Transverse colon (tissue), 4 donors: ENCODE data around the gene TCP11. TPM values are rescaled to one million over a fixed set of nuclear protein-coding genes. Genes with fewer than 3 reads are reported as not detected.

Experiments used
- DNase-seq: peaks from one replicate; pipeline ENCODE4 v3.0.0-alpha.2; 2019
- H3K27ac ChIP-seq, 4 donors: fragments of 200-600 bp; sonication (generic); 2 replicates each; pipeline ENCODE4 v1.5.1; 2016 to 2018; ENCODE audit warnings: inconsistent platforms in 4 of 4
- H3K27me3 ChIP-seq: fragments of 200-600 bp; sonication (generic); 2 replicates; pipeline ENCODE4 v1.5.1; 2017; ENCODE audit warnings: inconsistent platforms
- H3K36me3 ChIP-seq, 4 donors: fragments of 200-600 bp; sonication (generic); 2 replicates each; pipeline ENCODE4 v1.5.1; 2017 to 2019; ENCODE audit warnings: inconsistent platforms in 4 of 4
- H3K4me1 ChIP-seq, 4 donors: fragments of 200-600 bp; sonication (generic); 2 replicates each; pipeline ENCODE4 v1.5.1; 2017 to 2020; ENCODE audit warnings: inconsistent platforms in 4 of 4
- H3K4me3 ChIP-seq, 4 donors: fragments of 200-600 bp; sonication (generic); 1 replicate in 1 of 4; 2 replicates in 3 of 4; pipeline versions ENCODE4 v1.5.1 to v1.6.1; 2017 to 2019; ENCODE audit warnings: inconsistent platforms in 4 of 4
- H3K9me3 ChIP-seq, 2 donors: fragments of 200-600 bp; sonication (generic); 2 replicates each; pipeline ENCODE4 v1.5.1; 2017 to 2019; ENCODE audit warnings: inconsistent platforms in 2 of 2
- EP300 ChIP-seq: sonication (generic); formaldehyde crosslinking; IDR thresholded peaks from one replicate; pipeline ENCODE4 v1.6.1; 2017; ENCODE audit warnings: antibody characterized with exemption, low read depth
- POLR2A ChIP-seq: fragments of 450-650 bp; IDR thresholded peaks from one replicate; pipeline ENCODE4 v1.6.1; 2016; ENCODE audit warnings: antibody characterized with exemption, mild to moderate bottlenecking, moderate library complexity
- POLR2AphosphoS5 ChIP-seq, 3 donors: sonication (generic); formaldehyde crosslinking; IDR thresholded peaks; one replicate each; pipeline ENCODE4 v1.6.1; 2016; ENCODE audit warnings: antibody characterized with exemption in 3 of 3
- WGBS, 2 donors: methylation state at CpG; one replicate each; pipeline ENCODE4 v1.1.5; 2018; ENCODE audit warnings: low coverage in 1 of 2; 5-methylcytosine and 5-hydroxymethylcytosine counted together
- in situ Hi-C, 4 donors: fragments of 200-750 bp; cut with MboI; loops; one replicate each; pipeline versions ENCODE4 v1.15.0 to v1.15.1; 2017; ENCODE audit warnings: low sequenced_read_pairs in 3 of 4, low pct_ligation_motif_present in 1 of 4, low pct_unique_long_range_greater_than_20kb in 1 of 4
- intact Hi-C: fragments of 100-400 bp; cut with DNase I; formaldehyde crosslinking; loops from one replicate; pipeline ENCODE4 v1.15.1; 2023; ENCODE audit warnings: low total_unique reads
- total RNA-seq, 4 donors: library from RNA; depleted of rRNA; stranded (reverse); fragments of >200 nt; gene quantifications; one replicate each; pipeline ENCODE4 v1.1.0, GENCODE V29; 2016
- TF ChIP-seq, protein P1 (sequence below), 5 experiments: fragments of 200-600 bp in 3 of 5; fragments of 450-650 bp in 2 of 5; sonication (generic) in 3 of 5; IDR thresholded peaks; 1 replicate in 2 of 5; 2 replicates in 3 of 5; pipeline ENCODE4 v1.5.1; 2016 to 2017; ENCODE audit warnings: antibody characterized with exemption in 5 of 5, inconsistent platforms in 3 of 5, mild to moderate bottlenecking in 2 of 5, moderate library complexity in 1 of 5

TCP11 gene
- total RNA-seq, 4 donors from 2014 or later, result 0.96 TPM; not detected in 3

DNA sequence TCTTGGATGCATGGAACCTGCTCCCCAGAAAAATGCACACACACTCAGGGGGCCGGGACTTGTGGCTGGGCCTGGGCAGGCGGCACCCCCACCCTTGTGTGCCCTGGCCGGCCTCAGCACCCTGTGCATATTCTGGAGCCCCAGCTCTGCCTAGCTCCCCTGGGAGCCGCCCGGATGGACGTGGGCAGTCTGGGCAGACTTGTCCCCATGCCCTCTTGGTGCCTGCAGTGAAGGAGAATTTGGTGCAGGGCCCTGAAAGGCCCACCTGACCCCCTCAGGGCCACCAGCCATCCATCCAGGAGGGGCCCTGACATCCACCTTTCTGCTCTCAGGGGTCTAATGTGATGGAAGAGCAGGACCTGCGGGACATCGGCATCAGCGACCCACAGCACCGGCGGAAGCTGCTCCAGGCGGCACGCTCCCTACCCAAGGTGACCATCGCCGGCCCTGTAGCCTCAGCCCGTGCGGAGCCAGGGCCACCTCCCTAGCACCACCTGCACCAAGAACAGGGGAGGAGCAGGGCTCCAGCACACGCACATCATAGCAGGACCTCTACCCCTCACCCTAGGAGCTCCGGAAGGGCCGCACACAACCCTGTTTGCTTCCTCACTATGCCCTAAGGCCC lies 62.8 kb downstream of the TCP11 start:
- no peak overlapping the region for H3K4me3 ChIP-seq
- TF ChIP-seq, protein P1, sequence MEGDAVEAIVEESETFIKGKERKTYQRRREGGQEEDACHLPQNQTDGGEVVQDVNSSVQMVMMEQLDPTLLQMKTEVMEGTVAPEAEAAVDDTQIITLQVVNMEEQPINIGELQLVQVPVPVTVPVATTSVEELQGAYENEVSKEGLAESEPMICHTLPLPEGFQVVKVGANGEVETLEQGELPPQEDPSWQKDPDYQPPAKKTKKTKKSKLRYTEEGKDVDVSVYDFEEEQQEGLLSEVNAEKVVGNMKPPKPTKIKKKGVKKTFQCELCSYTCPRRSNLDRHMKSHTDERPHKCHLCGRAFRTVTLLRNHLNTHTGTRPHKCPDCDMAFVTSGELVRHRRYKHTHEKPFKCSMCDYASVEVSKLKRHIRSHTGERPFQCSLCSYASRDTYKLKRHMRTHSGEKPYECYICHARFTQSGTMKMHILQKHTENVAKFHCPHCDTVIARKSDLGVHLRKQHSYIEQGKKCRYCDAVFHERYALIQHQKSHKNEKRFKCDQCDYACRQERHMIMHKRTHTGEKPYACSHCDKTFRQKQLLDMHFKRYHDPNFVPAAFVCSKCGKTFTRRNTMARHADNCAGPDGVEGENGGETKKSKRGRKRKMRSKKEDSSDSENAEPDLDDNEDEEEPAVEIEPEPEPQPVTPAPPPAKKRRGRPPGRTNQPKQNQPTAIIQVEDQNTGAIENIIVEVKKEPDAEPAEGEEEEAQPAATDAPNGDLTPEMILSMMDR (IDR thresholded peaks at IDR 0.05), result no peak
- TF ChIP-seq POLR2A (no peak), POLR2AphosphoS5 (IDR thresholded peaks at IDR 0.05) (no peak), EP300 (no peak)
- H3K9me3 ChIP-seq, result no peaks in the 10 kb centered on the region
- peaks cover 0 to 46% (median 12%) of the 10 kb centered on the region in 4 donors for H3K36me3 ChIP-seq
- 96% methylated on average over 19 of the region's 20 CpGs; no CpG with 5 or more reads in 1 of the 2 donors for WGBS, 2 donors
- in situ Hi-C loops (no loop called here), intact Hi-C loops (no loop called here)
- no peaks in the 10 kb centered on the region for H3K27me3 ChIP-seq
- no peak for DNase-seq
- no peak overlapping the region for H3K27ac ChIP-seq
- H3K4me1 ChIP-seq, result peaks cover 0 to 2% (median 0%) of the 10 kb centered on the region in 4 donors

DNA sequence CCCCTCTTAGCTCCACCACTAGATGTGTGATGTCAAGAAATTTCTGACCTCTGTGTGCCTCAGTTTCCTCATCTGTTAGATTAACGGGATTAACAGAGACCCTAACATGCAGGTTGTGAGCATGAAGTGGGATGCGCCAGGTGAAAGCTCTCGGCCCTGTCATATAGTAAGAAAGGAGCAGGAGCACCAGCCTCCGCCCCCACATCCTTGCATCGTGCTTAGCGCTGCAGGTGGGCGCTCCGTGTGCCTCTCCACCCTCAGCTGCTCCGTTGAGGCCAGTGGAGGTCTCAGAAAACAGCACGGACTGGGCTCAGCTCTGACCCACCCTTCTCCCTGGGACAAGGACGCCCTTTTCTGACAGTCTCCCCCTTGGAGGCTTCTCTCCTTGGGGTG lies 63.4 kb downstream of the TCP11 start:
- H3K36me3 ChIP-seq, result peaks cover 0 to 46% (median 9%) of the 10 kb centered on the region in 4 donors
- 79% methylated on average over 11 of the region's 11 CpGs; no CpG with 5 or more reads in 1 of the 2 donors for WGBS, 2 donors
- in situ Hi-C loops, result no loop called here
- H3K27me3 ChIP-seq, result no peaks in the 10 kb centered on the region
- TF ChIP-seq POLR2A (no peak), EP300 (no peak), POLR2AphosphoS5 (IDR thresholded peaks at IDR 0.05) (no peak)
- TF ChIP-seq, protein P1 (IDR thresholded peaks at IDR 0.05), result no peak
- no peak overlapping the region for H3K27ac ChIP-seq
- H3K4me1 ChIP-seq, result no peaks in the 10 kb centered on the region
- H3K9me3 ChIP-seq, result no peaks in the 10 kb centered on the region
- DNase-seq, result no peak
- intact Hi-C loops, result no loop called here
- no peak overlapping the region for H3K4me3 ChIP-seq

DNA sequence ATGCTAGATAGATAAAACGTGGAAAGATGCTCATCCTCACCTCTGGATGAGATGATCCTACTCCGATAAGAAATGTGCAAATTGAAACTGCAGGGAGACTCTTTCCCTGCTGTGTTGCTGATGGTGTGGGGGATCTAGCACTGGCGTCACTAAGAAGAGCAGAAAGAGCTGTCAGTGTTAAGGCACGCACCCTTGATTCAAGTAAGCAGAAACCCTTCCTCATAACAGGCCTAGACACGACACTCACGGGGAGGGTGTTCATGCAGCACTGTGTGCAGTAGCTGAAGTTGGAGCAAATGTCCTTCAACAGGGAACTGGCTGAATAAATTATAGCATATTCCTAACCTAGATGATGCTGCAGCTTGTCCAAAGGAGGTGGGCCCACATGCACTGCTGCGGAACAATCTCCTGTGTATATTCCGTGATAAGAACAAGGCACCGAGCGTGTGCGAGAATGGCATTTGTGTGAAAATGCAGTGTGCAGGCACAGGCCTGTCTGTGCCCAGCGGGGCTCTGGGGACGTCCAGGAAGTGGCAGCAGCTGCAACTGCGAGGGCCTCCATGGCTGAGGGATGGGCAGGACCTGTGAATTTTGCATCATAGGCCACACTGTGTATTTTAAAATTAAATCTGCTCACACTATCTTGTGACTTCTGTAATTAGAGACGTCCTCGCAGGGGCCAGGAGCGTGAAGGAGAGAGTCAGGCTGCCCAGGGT lies 64.0 kb downstream of the TCP11 start:
- Histone ChIP-seq H3K27me3 (no peaks in the 10 kb centered on the region), H3K36me3 (peaks cover 0 to 46% (median 8%) of the 10 kb centered on the region in 4 donors), H3K27ac (no peak overlapping the region), H3K4me3 (no peak overlapping the region), H3K4me1 (no peaks in the 10 kb centered on the region), H3K9me3 (no peaks in the 10 kb centered on the region)
- TF ChIP-seq, protein P1 (IDR thresholded peaks at IDR 0.05), result no peak
- TF ChIP-seq EP300, result no peak
- no peak for TF ChIP-seq POLR2AphosphoS5 (IDR thresholded peaks at IDR 0.05)
- TF ChIP-seq POLR2A, result no peak
- 91 to 95% methylated on average over 6 to 17 of the region's 17 CpGs for WGBS, 2 donors
- intact Hi-C loops (no loop called here), in situ Hi-C loops (no loop called here)
- no peak for DNase-seq

DNA sequence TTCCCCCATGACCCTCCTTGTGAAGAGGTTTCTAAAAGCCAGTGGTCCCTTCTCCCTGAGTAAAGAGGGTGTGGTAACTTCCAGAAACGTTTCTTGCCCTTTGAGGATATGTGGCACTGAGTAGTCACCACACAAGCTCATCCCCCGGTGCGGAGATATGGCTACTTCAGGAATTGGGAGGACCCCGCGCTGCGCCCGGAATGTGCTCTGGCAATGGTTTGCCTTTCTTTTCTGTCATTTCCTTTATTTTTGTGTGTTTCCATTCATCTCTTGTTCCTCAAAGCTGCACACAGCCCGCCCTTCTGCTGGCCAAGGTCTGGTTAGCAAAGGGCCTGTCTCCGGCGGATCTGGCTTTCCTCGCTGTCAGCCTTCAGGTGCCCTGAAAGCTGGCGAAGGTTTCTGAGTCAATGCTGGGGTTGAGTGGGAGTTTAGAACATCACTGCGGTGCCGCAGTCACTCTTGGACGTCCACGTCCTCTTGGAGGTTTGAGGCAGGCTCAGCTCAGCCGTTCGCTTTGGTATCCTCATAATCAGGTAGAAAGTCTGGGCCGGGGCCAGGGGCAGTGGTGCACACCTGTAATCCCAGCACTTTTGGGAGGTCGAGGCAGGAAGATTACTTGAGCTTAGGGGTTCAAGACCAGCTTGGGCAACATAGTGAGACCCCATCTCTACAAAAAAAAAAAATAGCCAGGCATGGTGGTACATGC lies 67.2 kb downstream of the TCP11 start:
- H3K27me3 ChIP-seq, result no peaks in the 10 kb centered on the region
- 96 to 100% methylated on average over 6 to 20 of the region's 20 CpGs for WGBS, 2 donors
- TF ChIP-seq, protein P1 (IDR thresholded peaks at IDR 0.05), result no peak
- TF ChIP-seq EP300 (no peak), POLR2AphosphoS5 (IDR thresholded peaks at IDR 0.05) (no peak), POLR2A (no peak)
- in situ Hi-C loops, result no loop called here
- H3K4me3 ChIP-seq, result no peak overlapping the region
- H3K9me3 ChIP-seq, result no peaks in the 10 kb centered on the region
- H3K27ac ChIP-seq, result no peak overlapping the region
- peaks cover 0 to 24% (median 7%) of the 10 kb centered on the region in 4 donors for H3K36me3 ChIP-seq
- no peaks in the 10 kb centered on the region for H3K4me1 ChIP-seq
- intact Hi-C loops, result no loop called here
- no peak for DNase-seq
